HG03066 (cell line): ENCODE data around the gene TECR.
A peak's percentile ranks its signal among the peaks of the same experiment; 100 is the strongest.
"Not testable (repeated sequence)": the region's sequence is repeated elsewhere in the genome, so short reads cannot be mapped to it uniquely, and the experiment has no call there.

Source experiments
- ATAC-seq: cut with Tn5 transposase; IDR thresholded peaks from one replicate; pipeline ENCODE4 v1.9.1; 2021; ENCODE audit warnings: low read depth; ENCODE audit not compliant: unreplicated experiment

The TECR gene

GRCh38 chr19:14533450-14533849, 4.1 kb downstream of the TECR start:
- ATAC-seq: no peak

GRCh38 chr19:14536926-14537692, 7.7 kb downstream of the TECR start:
- ATAC-seq: no peak

GRCh38 chr19:14540741-14541525, 11.5 kb downstream of the TECR start:
- no peak for ATAC-seq

- ATAC-seq: not testable (repeated sequence)
These were observed 12.6 kb downstream of the TECR start for GRCh38 chr19:14541979-14542378.

- no peak for ATAC-seq
These were observed 13.4 kb downstream of the TECR start for GRCh38 chr19:14542711-14543328.

- no peak for ATAC-seq
These were observed 14.7 kb downstream of the TECR start for GRCh38 chr19:14544047-14544446.

GRCh38 chr19:14544977-14545715, 15.8 kb downstream of the TECR start:
- no peak for ATAC-seq

- ATAC-seq: no peak
These were observed 16.3 kb downstream of the TECR start for GRCh38 chr19:14545716-14546082.

GRCh38 chr19:14550201-14550754, 20.9 kb downstream of the TECR start:
- ATAC-seq: no peak

GRCh38 chr19:14551134-14552005, 22.0 kb downstream of the TECR start:
- not testable (repeated sequence) for ATAC-seq

- ATAC-seq: not testable (repeated sequence)
These were observed 22.6 kb downstream of the TECR start for GRCh38 chr19:14552006-14552360.

- ATAC-seq: no peak
These were observed 23.9 kb downstream of the TECR start for GRCh38 chr19:14553042-14553938.

GRCh38 chr19:14553939-14554243, 24.5 kb downstream of the TECR start:
- ATAC-seq: no peak

- ATAC-seq: no peak
These were observed 25.0 kb downstream of the TECR start for GRCh38 chr19:14554382-14554812.

- ATAC-seq: peak; percentile 17
These were observed 26.7 kb downstream of the TECR start for GRCh38 chr19:14555918-14556661.

- ATAC-seq: peak; percentile 68
These were observed 27.3 kb downstream of the TECR start for GRCh38 chr19:14556662-14557188.

- no peak for ATAC-seq
These were observed 29.1 kb downstream of the TECR start for GRCh38 chr19:14558370-14559066.
